Prostate gland (tissue), 1 donor: ENCODE data around the gene SLC39A11.

Source experiments
- POLR2A ChIP-seq: fragments of 450-650 bp; IDR thresholded peaks from one replicate; pipeline ENCODE4 v1.6.1; 2016; ENCODE audit warnings: antibody characterized with exemption, mild to moderate bottlenecking
- POLR2AphosphoS5 ChIP-seq: sonication (generic); formaldehyde crosslinking; IDR thresholded peaks from one replicate; pipeline ENCODE4 v1.6.1; 2017; ENCODE audit warnings: antibody characterized with exemption

- no peak for TF ChIP-seq POLR2A
- TF ChIP-seq POLR2AphosphoS5 = no peak
Measured at GRCh38 chr17:73141411-73141810, 48.9 kb upstream of the SLC39A11 start.
